SK-N-SH (cell line): ENCODE data around the gene RPS6KA2. TPM values are rescaled to one million over a fixed set of nuclear protein-coding genes. Genes with fewer than 3 reads are reported as not detected.

ENCODE experiments used
- CTCF ChIA-PET: fragments of 300-600, 350-600 bp; formaldehyde crosslinking; extraction: SDS; loops from one replicate; lab custom pipeline; 2021; lab: Yijun Ruan, JAX
- POLR2A ChIA-PET: fragments of 350-600 bp; sonication (Branson Sonifier 250); formaldehyde crosslinking; extraction: SDS; loops from one replicate; lab custom pipeline; 2020; ENCODE audit warnings: antibody characterized with exemption, inconsistent platforms; lab: Yijun Ruan, JAX
- DNase-seq: peaks from one replicate; pipeline ENCODE4 v3.0.0; 2012
- H2AFZ ChIP-seq: fragments of 200-600 bp; sonication (generic); 2 replicates; pipeline ENCODE4 v1.8.1; 2016; ENCODE audit warnings: antibody characterized with exemption, mild to moderate bottlenecking, low read depth
- H3F3A ChIP-seq: fragments of 200-600 bp; sonication (generic); replicated peaks from 2 replicates; pipeline ENCODE3; 2016; ENCODE audit warnings: antibody characterized with exemption, mild to moderate bottlenecking; ENCODE audit not compliant: insufficient read depth
- H3K27ac ChIP-seq, 2 experiments: fragments of 200-500 bp in 1 of 2; fragments of 200-600 bp in 1 of 2; sonication (Bioruptor generic) in 1 of 2; sonication (generic), shearing (Covaris generic) in 1 of 2; 2 replicates each; pipeline versions ENCODE4 v1.5.1 to v1.6.1; 2014 to 2016; ENCODE audit warnings: low read depth in 2 of 2, inconsistent platforms in 1 of 2, low read length in 1 of 2, mild to moderate bottlenecking in 1 of 2, mixed read lengths in 1 of 2
- H3K27me3 ChIP-seq: fragments of 200-600 bp; sonication (generic), shearing (Covaris generic); 2 replicates; pipeline ENCODE4 v1.6.1; 2016; ENCODE audit warnings: mixed run types; ENCODE audit not compliant: insufficient read depth
- H3K36me3 ChIP-seq, 2 experiments: fragments of 200-500 bp in 1 of 2; fragments of 200-600 bp in 1 of 2; sonication (Bioruptor generic) in 1 of 2; sonication (generic) in 1 of 2; replicated peaks in 1 of 2; 2 replicates each; pipeline versions ENCODE3 to v1.5.1; 2014 to 2016; ENCODE audit warnings: low read length in 1 of 2, mild to moderate bottlenecking in 1 of 2; ENCODE audit not compliant: insufficient read depth in 2 of 2, control insufficient read depth in 1 of 2
- H3K4me1 ChIP-seq, 2 experiments: fragments of 200-500 bp in 1 of 2; fragments of 200-600 bp in 1 of 2; sonication (Bioruptor generic) in 1 of 2; sonication (generic), shearing (Covaris generic) in 1 of 2; 2 replicates each; pipeline versions ENCODE4 v1.5.1 to v1.6.1; 2014 to 2016; ENCODE audit warnings: low read depth in 1 of 2, low read length in 1 of 2, mixed run types in 1 of 2; ENCODE audit not compliant: insufficient read depth in 2 of 2, control insufficient read depth in 1 of 2
- H3K4me2 ChIP-seq: fragments of 200-600 bp; sonication (generic), shearing (Covaris generic); 2 replicates; pipeline ENCODE4 v1.6.1; 2017; ENCODE audit warnings: mixed run types
- H3K4me3 ChIP-seq, 2 experiments: fragments of 200-500 bp in 1 of 2; fragments of 200-600 bp in 1 of 2; sonication (Bioruptor generic) in 1 of 2; sonication (generic), shearing (Covaris generic) in 1 of 2; 2 replicates each; pipeline versions ENCODE4 v1.5.1 to v1.8.1; 2014 to 2016; ENCODE audit warnings: low read depth in 2 of 2, inconsistent platforms in 1 of 2, low read length in 1 of 2, mild to moderate bottlenecking in 1 of 2, mixed read lengths in 1 of 2, moderate library complexity in 1 of 2
- H3K79me2 ChIP-seq: fragments of 200-600 bp; sonication (generic); 2 replicates; pipeline ENCODE4 v1.8.1; 2017; ENCODE audit warnings: mild to moderate bottlenecking; ENCODE audit not compliant: insufficient read depth
- H3K9ac ChIP-seq: fragments of 200-600 bp; sonication (generic); 2 replicates; pipeline ENCODE4 v1.6.1; 2017; ENCODE audit warnings: mixed run types
- H3K9me2 ChIP-seq: fragments of 200-600 bp; sonication (generic); 2 replicates; pipeline ENCODE4 v1.6.1; 2017; ENCODE audit warnings: mixed run types
- H3K9me3 ChIP-seq: fragments of 200-600 bp; sonication (generic); 2 replicates; pipeline ENCODE4 v1.6.1; 2017; ENCODE audit warnings: mixed run types, mild to moderate bottlenecking, moderate library complexity
- H4K20me1 ChIP-seq: fragments of 200-600 bp; sonication (generic); 2 replicates; pipeline ENCODE4 v1.6.1; 2017; ENCODE audit warnings: mild to moderate bottlenecking, mixed run types; ENCODE audit not compliant: insufficient read depth
- CHD2 ChIP-seq: fragments of 150-350 bp; IDR thresholded peaks from 2 replicates; pipeline ENCODE4 v1.6.1; 2018; ENCODE audit warnings: low read length; ENCODE audit not compliant: partially characterized antibody
- CTCF ChIP-seq: fragments of 200-600 bp; sonication (generic); IDR thresholded peaks from 2 replicates; pipeline ENCODE4 v1.6.1; 2017; ENCODE audit warnings: antibody characterized with exemption, mild to moderate bottlenecking, moderate library complexity
- ELF1 ChIP-seq: IDR thresholded peaks from 2 replicates; pipeline ENCODE4 v1.4.0; 2012
- EZH2phosphoT487 ChIP-seq: fragments of 200-600 bp; sonication (generic); IDR thresholded peaks from 2 replicates; pipeline ENCODE4 v1.6.1; 2017; ENCODE audit warnings: low read depth, mixed run types, mild to moderate bottlenecking, antibody characterized with exemption, moderate library complexity, borderline replicate concordance
- FOXM1 ChIP-seq: IDR thresholded peaks from 2 replicates; pipeline ENCODE4 v1.4.0; 2012; ENCODE audit warnings: low read depth, mild to moderate bottlenecking
- GABPA ChIP-seq: IDR thresholded peaks from 2 replicates; pipeline ENCODE4 v1.4.0; 2012; ENCODE audit warnings: low read depth, mild to moderate bottlenecking
- IRF3 ChIP-seq: fragments of 150-350 bp; IDR thresholded peaks from 2 replicates; pipeline ENCODE4 v1.6.1; 2016; ENCODE audit warnings: mild to moderate bottlenecking, low read depth, low read length
- JUND ChIP-seq: IDR thresholded peaks from 2 replicates; pipeline ENCODE4 v1.4.0; 2012
- MAX ChIP-seq: IDR thresholded peaks from 2 replicates; pipeline ENCODE4 v1.4.0; 2012; ENCODE audit warnings: low read depth
- MEF2A ChIP-seq: IDR thresholded peaks from 2 replicates; pipeline ENCODE4 v1.4.0; 2012; ENCODE audit warnings: low read depth, borderline replicate concordance
- NFIC ChIP-seq: IDR thresholded peaks from 2 replicates; pipeline ENCODE4 v1.4.0; 2012; ENCODE audit warnings: borderline replicate concordance
- RFX5 ChIP-seq: IDR thresholded peaks from 2 replicates; pipeline ENCODE4 v1.6.1; 2012; ENCODE audit warnings: mild to moderate bottlenecking, improper control_type of control experiment, low read length
- RXRA ChIP-seq: IDR thresholded peaks from 2 replicates; pipeline ENCODE4 v1.4.0; 2012; ENCODE audit warnings: low read depth, mild to moderate bottlenecking, borderline replicate concordance
- SIN3A ChIP-seq: IDR thresholded peaks from 2 replicates; pipeline ENCODE4 v1.6.1; 2012; ENCODE audit warnings: low read depth, mild to moderate bottlenecking, low read length, moderate library complexity, borderline replicate concordance
- SMC3 ChIP-seq: IDR thresholded peaks from 2 replicates; pipeline ENCODE4 v1.6.1; 2012; ENCODE audit warnings: low read depth, low read length, improper control_type of control experiment
- TAF1 ChIP-seq: IDR thresholded peaks from 2 replicates; pipeline ENCODE4 v1.6.1; 2012; ENCODE audit warnings: low read depth, mild to moderate bottlenecking, low read length, moderate library complexity, borderline replicate concordance
- TCF12 ChIP-seq: IDR thresholded peaks from 2 replicates; pipeline ENCODE4 v1.4.0; 2012
- USF1 ChIP-seq: IDR thresholded peaks from 2 replicates; pipeline ENCODE4 v1.4.0; 2012; ENCODE audit warnings: low read depth, borderline replicate concordance
- ZBTB33 ChIP-seq: IDR thresholded peaks from 2 replicates; pipeline ENCODE4 v1.4.0; 2012; ENCODE audit warnings: low read depth, borderline replicate concordance
- WGBS: methylation state at CpG from one replicate; pipeline ENCODE4 v1.1.6; 2017; ENCODE audit warnings: low lambda C conversion rate; 5-methylcytosine and 5-hydroxymethylcytosine counted together
- polyA plus RNA-seq, 3 experiments: library from polyadenylated mRNA; depleted of rRNA; stranded (reverse); fragments of >200 nt; gene quantifications; 2 replicates each; pipeline ENCODE4 v1.2.3, GENCODE V29; 2012

RPS6KA2 gene
- polyA plus RNA-seq, 1 of the 3 experiments (the other 2 are of a cell fraction), result 59.5 TPM

- TF ChIP-seq IRF3 (peak; percentile 38; the same call in 1 of the 2 replicates), SMC3 (no peak), TCF12 (no peak), GABPA (0 out of 2 replicates have a peak, but pooled peaks have one; percentile 23), TAF1 (peak; percentile 58), NFIC (no peak; the same call in 1 of the 2 replicates), SIN3A (peak; percentile 25; the same call in 1 of the 2 replicates), JUND (no peak), CTCF (no peak), EZH2phosphoT487 (no peak), RXRA (no peak)
- TF ChIP-seq, all 33 proteins: peak for 13
Observed at GRCh38 chr6:166382933-166383801, 243.9 kb downstream of the RPS6KA2 start, which contains the start of gene MPC1 (continued).

GRCh38 chr6:166382500-166382932, 244.5 kb downstream of the RPS6KA2 start:
- H3F3A ChIP-seq, result peaks cover 16% of the 10 kb centered on the region
- H3K9me2 ChIP-seq, result 0 out of 2 replicates have a peak, but pooled peaks cover 3% of the 10 kb centered on the region
- peak overlapping the region; percentile 98 for H3K4me2 ChIP-seq
- peaks cover 0 to 2% of the 10 kb centered on the region in 2 experiments; a peak in 1 of 4 replicates for H3K4me1 ChIP-seq
- no peaks in the 10 kb centered on the region for H4K20me1 ChIP-seq
- ChIA-PET POLR2A (no interaction called here), CTCF (interaction anchor here (1.2 kb wide), 1 partner anchor 62 kb away, joined by 7 read pairs; no protein-coding TSS in a partner anchor)
- no peaks in the 10 kb centered on the region for H3K9me3 ChIP-seq
- H3K36me3 ChIP-seq, result no peaks in the 10 kb centered on the region
- no peaks in the 10 kb centered on the region for H3K79me2 ChIP-seq
- no peaks in the 10 kb centered on the region for H3K27me3 ChIP-seq
- peak overlapping the region; percentile 91 to 96 for H3K4me3 ChIP-seq
- DNase-seq, result no peak
- peak overlapping the region; percentile 70; the same call in 1 of the 2 replicates for H3K9ac ChIP-seq
- 0% methylated on average over 2 of the region's 46 CpGs for WGBS
- peak overlapping the region in 1 of 2 experiments; percentile 55; a peak in 2 of 4 replicates for H3K27ac ChIP-seq
- peak overlapping the region; percentile 90 for H2AFZ ChIP-seq
- no peak for TF ChIP-seq FOXM1
- no peak for TF ChIP-seq ZBTB33
- TF ChIP-seq MEF2A, result no peak
- no peak for TF ChIP-seq IRF3
- TF ChIP-seq USF1, result no peak
- no peak for TF ChIP-seq CHD2
- TF ChIP-seq MAX, result no peak
- TF ChIP-seq CTCF, result no peak
- no peak for TF ChIP-seq ELF1
- TF ChIP-seq RFX5, result no peak
- no peak; the same call in 1 of the 2 replicates for TF ChIP-seq TAF1
- no peak for TF ChIP-seq GABPA
